Measurements from ENCODE around the gene AP1S3.

AP1S3 gene

GRCh38 chr2:223725494-223725893, 111.9 kb downstream of the AP1S3 start:
- peak in 55 of 58 donors; percentile 8 to 88 (median 49) for DNase-seq

GRCh38 chr2:223724861-223725260, 112.5 kb downstream of the AP1S3 start:
- no peak for DNase-seq

GRCh38 chr2:223723954-223724411, 113.4 kb downstream of the AP1S3 start:
- DNase-seq = no peak

- no peak for DNase-seq
These were observed 115.2 kb downstream of the AP1S3 start for GRCh38 chr2:223722226-223722625.

- DNase-seq = no peak
These were observed 115.6 kb downstream of the AP1S3 start for GRCh38 chr2:223721746-223722145.

GRCh38 chr2:223720367-223720766, 117.0 kb downstream of the AP1S3 start:
- DNase-seq = no peak

GRCh38 chr2:223712642-223713041, 124.7 kb downstream of the AP1S3 start:
- no peak for DNase-seq

- no peak for DNase-seq
These were observed 125.6 kb downstream of the AP1S3 start for GRCh38 chr2:223711596-223712326.

Data from anterior cingulate cortex (tissue), 58 donors.